HL-60/S4 treated with phorbol 12-myristate 13-acetate at 8.2 ng/mL for 4 days and 3 days (cell line): ENCODE measurements around the gene NAT14.

Source experiments
- in situ Hi-C: fragments of 300-500 bp; cut with MboI; formaldehyde crosslinking; loops from 2 replicates; pipeline ENCODE4 v1.15.0; 2022; ENCODE audit warnings: low sequenced_read_pairs

NAT14 gene

GRCh38 chr19:55467236-55468053 lies 17.5 kb upstream of the NAT14 start:
- in situ Hi-C loops: no loop called here

GRCh38 chr19:55468054-55468393 lies 17.0 kb upstream of the NAT14 start:
- in situ Hi-C loops: no loop called here

- in situ Hi-C loops: no loop called here
These were observed 13.7 kb upstream of the NAT14 start for GRCh38 chr19:55471266-55471665.

- in situ Hi-C loops: no loop called here
These were observed 12.5 kb upstream of the NAT14 start for GRCh38 chr19:55472463-55472862.

GRCh38 chr19:55473225-55474012 lies 11.6 kb upstream of the NAT14 start:
- in situ Hi-C loops: no loop called here

- in situ Hi-C loops: no loop called here
These were observed 10.4 kb upstream of the NAT14 start for GRCh38 chr19:55474269-55475265.

GRCh38 chr19:55476100-55476775 lies 8.8 kb upstream of the NAT14 start, which contains the start of gene ZNF628:
Gene ZNF628 (plus strand): TSS chr19:55476617. CDS start chr19:55479911, 3,294 bp downstream.
- in situ Hi-C loops: no loop called here

GRCh38 chr19:55477905-55478304 lies 7.1 kb upstream of the NAT14 start:
- in situ Hi-C loops: no loop called here

GRCh38 chr19:55478364-55478763 lies 6.6 kb upstream of the NAT14 start:
- in situ Hi-C loops: no loop called here

- in situ Hi-C loops: no loop called here
These were observed 5.9 kb upstream of the NAT14 start for GRCh38 chr19:55479045-55479444.

GRCh38 chr19:55479451-55480230 lies 5.3 kb upstream of the NAT14 start:
- in situ Hi-C loops: no loop called here

- in situ Hi-C loops: no loop called here
These were observed 3.7 kb upstream of the NAT14 start for GRCh38 chr19:55481148-55481793.

GRCh38 chr19:55481794-55482155 lies 3.2 kb upstream of the NAT14 start:
- in situ Hi-C loops: no loop called here

GRCh38 chr19:55482156-55482961 lies 2.6 kb upstream of the NAT14 start:
- in situ Hi-C loops: no loop called here

GRCh38 chr19:55482967-55483705 lies 1.9 kb upstream of the NAT14 start:
- in situ Hi-C loops: no loop called here

GRCh38 chr19:55483706-55484592 lies 1.0 kb upstream of the NAT14 start:
- in situ Hi-C loops: no loop called here
